PFSK-1 (cell line): Measurements from ENCODE around the gene BRINP3.

Experiments used
- POLR2AphosphoS5 ChIP-seq: IDR thresholded peaks from 2 replicates; pipeline ENCODE4 v1.6.1; 2012; ENCODE audit warnings: low read depth, mild to moderate bottlenecking, control low read depth, low read length, moderate library complexity
- REST ChIP-seq, 2 experiments: IDR thresholded peaks; 2 replicates each; pipeline versions ENCODE4 v1.6.1 to v1.8.0; 2011 to 2012; ENCODE audit warnings: low read depth in 2 of 2, low read length in 2 of 2, control low read depth in 1 of 2, inconsistent platforms in 1 of 2, mild to moderate bottlenecking in 1 of 2, moderate library complexity in 1 of 2; ENCODE audit not compliant: insufficient read depth in 1 of 2
- SIN3A ChIP-seq: IDR thresholded peaks from 2 replicates; pipeline ENCODE4 v1.6.1; 2012; ENCODE audit warnings: mild to moderate bottlenecking, low read length, moderate library complexity, borderline replicate concordance; ENCODE audit not compliant: insufficient read depth
- TAF1 ChIP-seq: IDR thresholded peaks from 2 replicates; pipeline ENCODE4 v1.6.1; 2012; ENCODE audit warnings: low read length, control low read depth, borderline replicate concordance; ENCODE audit not compliant: insufficient read depth

DNA sequence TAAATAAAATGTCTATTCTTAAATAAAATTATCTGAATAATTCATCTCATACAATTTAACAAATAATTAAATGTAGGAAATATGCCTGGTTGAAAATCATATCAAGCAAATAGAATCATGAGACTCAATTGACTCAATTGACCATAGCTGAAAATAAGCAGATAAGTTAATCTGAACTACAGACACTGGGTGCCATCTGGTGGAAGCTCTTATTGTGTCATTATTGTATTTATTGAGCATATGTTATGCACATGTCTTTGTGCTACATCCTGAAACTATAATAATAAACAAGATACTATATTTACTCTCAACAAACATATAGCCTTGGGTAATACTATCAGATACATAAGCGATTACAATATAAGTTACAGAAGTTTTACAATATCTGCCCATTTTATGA, 41.0 kb downstream of the BRINP3 start:
- TF ChIP-seq TAF1 (no peak), SIN3A (no peak), REST (IDR thresholded peaks at IDR 0.05; ENCODE audit: insufficient read depth in 1 of 2, low read depth in 2 of 2, low read length in 2 of 2) (no peak), POLR2AphosphoS5 (no peak)
